H1 (cell line): Measurements from ENCODE around the gene MEGF11. TPM values are rescaled to one million over a fixed set of nuclear protein-coding genes. Genes with fewer than 3 reads are reported as not detected.

Source experiments
- KDM4A ChIP-seq: IDR thresholded peaks from one replicate; pipeline ENCODE4 v1.7.1; 2012; ENCODE audit warnings: low read depth, mild to moderate bottlenecking, moderate library complexity, low read length, inconsistent platforms; ENCODE audit not compliant: severe bottlenecking
- POLR2A ChIP-seq, 2 experiments: IDR thresholded peaks; 1 replicate in 1 of 2; 2 replicates in 1 of 2; pipeline ENCODE4 v1.6.1; 2011; ENCODE audit warnings: low read depth in 2 of 2, low read length in 2 of 2, mild to moderate bottlenecking in 2 of 2; ENCODE audit errors: control extremely low read depth in 1 of 2
- polyA plus RNA-seq, 7 experiments: library from polyadenylated mRNA; depleted of rRNA in 3 of 7; stranded (reverse) in 5 of 7; unstranded in 2 of 7; fragments of >200 nt in 5 of 7; fragments of 200-250 nt in 2 of 7; gene quantifications; 1 replicate in 5 of 7; 2 replicates in 1 of 7; 4 replicates in 1 of 7; pipeline versions ENCODE4 v1.2.1 to v1.2.3, GENCODE V29; 2011 to 2013; ENCODE audit warnings: missing spikeins in 2 of 7, mixed read lengths in 2 of 7
- total RNA-seq: library from RNA; stranded (reverse); fragmentation: NEBNext Ultra II Directional; extraction: Animal tissue kit (Norgen Biotek cat#: 25700); gene quantifications from 2 replicates; pipeline ENCODE4 v1.2.1, GENCODE V29; 2021
- TF ChIP-seq, protein P1 (sequence below): IDR thresholded peaks from 2 replicates; pipeline ENCODE4 v1.6.1; 2011; ENCODE audit warnings: low read length, improper control_type of control experiment

The MEGF11 gene
- total and polyA plus RNA-seq, 2 of the 8 experiments (the other 6 are each of a cell fraction or from before 2014, with no cell fraction given): 4.4 to 4.8 TPM

DNA sequence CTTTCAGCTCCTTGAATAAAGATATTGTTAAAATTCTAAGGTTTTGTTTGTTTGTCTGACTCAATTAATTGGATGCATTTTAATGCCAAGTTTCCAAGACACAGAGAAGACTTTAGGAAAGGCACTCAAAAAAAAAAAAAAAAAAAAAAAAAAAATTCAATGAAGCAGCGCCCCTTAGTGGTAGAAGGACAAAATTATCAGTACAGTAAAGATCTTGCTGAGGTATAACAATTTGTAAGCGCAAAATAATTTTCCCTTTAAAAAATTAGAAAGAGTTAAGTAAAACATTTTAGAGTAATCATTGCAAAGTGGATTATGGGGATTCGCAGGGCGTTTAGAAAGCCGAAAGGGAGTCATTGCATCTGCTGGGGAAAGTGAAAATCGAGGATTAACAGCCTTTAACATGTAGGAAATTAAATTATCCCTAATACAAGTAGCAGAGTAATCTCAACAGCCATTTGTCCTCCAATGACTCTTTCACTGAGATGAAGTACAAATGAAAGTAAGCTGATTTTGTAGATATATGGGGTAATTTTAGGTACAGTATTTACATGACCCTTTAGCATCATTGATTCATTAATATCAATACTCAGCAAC lies 34.0 kb upstream of the MEGF11 start (continued):
- TF ChIP-seq, protein P1, sequence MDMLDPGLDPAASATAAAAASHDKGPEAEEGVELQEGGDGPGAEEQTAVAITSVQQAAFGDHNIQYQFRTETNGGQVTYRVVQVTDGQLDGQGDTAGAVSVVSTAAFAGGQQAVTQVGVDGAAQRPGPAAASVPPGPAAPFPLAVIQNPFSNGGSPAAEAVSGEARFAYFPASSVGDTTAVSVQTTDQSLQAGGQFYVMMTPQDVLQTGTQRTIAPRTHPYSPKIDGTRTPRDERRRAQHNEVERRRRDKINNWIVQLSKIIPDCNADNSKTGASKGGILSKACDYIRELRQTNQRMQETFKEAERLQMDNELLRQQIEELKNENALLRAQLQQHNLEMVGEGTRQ: no peak
- TF ChIP-seq POLR2A (IDR thresholded peaks at IDR 0.05; ENCODE audit: control extremely low read depth in 1 of 2, low read depth in 2 of 2, low read length in 2 of 2) (no peak), KDM4A (no peak)
